Measurements from ENCODE around the gene PAMR1.

DNA sequence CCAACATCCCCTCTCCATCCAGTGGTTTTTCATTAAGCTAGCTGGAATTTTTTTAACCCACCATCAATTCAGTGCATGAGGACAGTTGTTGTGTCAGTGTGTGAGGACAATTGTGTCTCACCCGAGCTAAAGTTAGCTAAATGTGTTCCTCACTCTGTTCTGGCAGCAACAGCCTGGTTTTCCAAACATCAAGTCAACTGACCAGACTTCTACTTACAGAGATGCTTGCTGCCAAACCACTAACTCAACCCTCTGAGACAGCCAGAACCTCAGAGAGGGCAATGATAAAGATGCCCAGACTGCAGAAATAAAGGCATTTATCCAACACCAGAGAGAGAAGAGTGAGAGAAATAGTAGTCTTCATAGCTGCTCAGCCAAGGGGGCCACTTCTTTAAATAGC lies 6.7 kb downstream of the PAMR1 start:
- TF ChIP-seq CTCF (IDR thresholded peaks at IDR 0.05) (no peak), POLR2A (IDR thresholded peaks at IDR 0.05) (no peak)

Data from right lobe of liver (tissue), 4 donors.